MCF 10A (cell line): Measurements from ENCODE around the gene ZMAT1. TPM values are rescaled to one million over a fixed set of nuclear protein-coding genes. Genes with fewer than 3 reads are reported as not detected.

Experiments
- BruUV-seq: library from RNA; stranded (reverse); fragments of 400-500 nt; replicated peaks from 2 replicates; lab custom pipeline; 2021; lab: Mats Ljungman, UMichigan
- CTCF ChIA-PET: fragments of 300-600 bp; sonication (Branson Sonifier 250); formaldehyde crosslinking; extraction: SDS; loops from one replicate; lab custom pipeline; 2021; ENCODE audit warnings: antibody characterized with exemption, inconsistent platforms; lab: Yijun Ruan, JAX
- POLR2A ChIA-PET: fragments of 300-600, 350-650 bp; sonication (Branson Sonifier 250); formaldehyde crosslinking; extraction: SDS; loops from one replicate; lab custom pipeline; 2020; ENCODE audit warnings: antibody characterized with exemption, inconsistent platforms; lab: Yijun Ruan, JAX
- DNase-seq: peaks from one replicate; pipeline ENCODE4 v3.0.0-alpha.2; 2018; ENCODE audit not compliant: unreplicated experiment
- H3K27ac Mint-ChIP-seq: one replicate; pipeline ENCODE4 v1.8.0; 2022; ENCODE audit warnings: mild to moderate bottlenecking, low read depth, mixed read lengths; ENCODE audit not compliant: unreplicated experiment
- H3K27me3 Mint-ChIP-seq: one replicate; pipeline ENCODE4 v1.8.0; 2022; ENCODE audit warnings: mixed read lengths; ENCODE audit not compliant: insufficient read depth, unreplicated experiment
- H3K36me3 Mint-ChIP-seq: one replicate; pipeline ENCODE4 v1.8.0; 2022; ENCODE audit warnings: mild to moderate bottlenecking, moderate library complexity, mixed read lengths; ENCODE audit not compliant: insufficient read depth, unreplicated experiment
- H3K4me1 Mint-ChIP-seq: one replicate; pipeline ENCODE4 v1.8.0; 2022; ENCODE audit warnings: mixed read lengths; ENCODE audit not compliant: insufficient read depth, unreplicated experiment
- H3K4me3 Mint-ChIP-seq: one replicate; pipeline ENCODE4 v1.8.0; 2022; ENCODE audit warnings: mild to moderate bottlenecking, moderate library complexity, mixed read lengths; ENCODE audit not compliant: unreplicated experiment
- H3K9me3 Mint-ChIP-seq: one replicate; pipeline ENCODE4 v1.8.0; 2022; ENCODE audit warnings: mixed read lengths; ENCODE audit not compliant: unreplicated experiment
- intact Hi-C: fragments of 100-400 bp; cut with micrococcal nuclease; formaldehyde crosslinking; loops from 2 replicates; pipeline ENCODE4 v1.14.1; 2022
- total RNA-seq: library from RNA; stranded (reverse); gene quantifications from 2 replicates; pipeline ENCODE4 v1.2.3, GENCODE V29; 2022
- TF ChIP-seq, protein P1 (sequence below): fragments of 200-600 bp; IDR thresholded peaks from one replicate; pipeline ENCODE4 v1.8.0; 2022; ENCODE audit warnings: antibody characterized with exemption, mild to moderate bottlenecking; ENCODE audit not compliant: unreplicated experiment

Gene ZMAT1
- total RNA-seq, 1 experiment from 2014 or later, result not detected

DNA sequence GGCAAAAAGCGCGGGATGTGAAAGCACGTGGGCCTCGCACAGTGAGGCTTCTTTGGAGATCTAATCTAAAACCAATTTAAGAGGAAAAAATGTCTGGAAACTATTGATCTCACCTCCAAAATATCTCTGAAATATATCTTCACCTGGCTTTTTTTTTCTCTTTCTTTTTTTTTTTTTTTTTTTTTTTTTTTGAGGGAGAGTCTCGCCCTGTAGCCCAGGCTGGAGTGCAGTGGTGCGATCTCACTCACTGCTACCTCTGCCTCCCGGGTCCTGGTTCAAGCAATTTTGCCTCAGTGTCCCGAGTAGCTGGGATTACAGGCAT is 383 bp upstream of the ZMAT1 start:
- Mint-ChIP-seq H3K4me1 (no peaks in the 10 kb centered on the region), H3K9me3 (peaks cover 9% of the 10 kb centered on the region), H3K27me3 (peaks cover 31% of the 10 kb centered on the region), H3K36me3 (no peaks in the 10 kb centered on the region), H3K27ac (no peak overlapping the region), H3K4me3 (no peak overlapping the region)
- ChIA-PET POLR2A (no interaction called here), CTCF (no interaction called here)
- TF ChIP-seq, protein P1, sequence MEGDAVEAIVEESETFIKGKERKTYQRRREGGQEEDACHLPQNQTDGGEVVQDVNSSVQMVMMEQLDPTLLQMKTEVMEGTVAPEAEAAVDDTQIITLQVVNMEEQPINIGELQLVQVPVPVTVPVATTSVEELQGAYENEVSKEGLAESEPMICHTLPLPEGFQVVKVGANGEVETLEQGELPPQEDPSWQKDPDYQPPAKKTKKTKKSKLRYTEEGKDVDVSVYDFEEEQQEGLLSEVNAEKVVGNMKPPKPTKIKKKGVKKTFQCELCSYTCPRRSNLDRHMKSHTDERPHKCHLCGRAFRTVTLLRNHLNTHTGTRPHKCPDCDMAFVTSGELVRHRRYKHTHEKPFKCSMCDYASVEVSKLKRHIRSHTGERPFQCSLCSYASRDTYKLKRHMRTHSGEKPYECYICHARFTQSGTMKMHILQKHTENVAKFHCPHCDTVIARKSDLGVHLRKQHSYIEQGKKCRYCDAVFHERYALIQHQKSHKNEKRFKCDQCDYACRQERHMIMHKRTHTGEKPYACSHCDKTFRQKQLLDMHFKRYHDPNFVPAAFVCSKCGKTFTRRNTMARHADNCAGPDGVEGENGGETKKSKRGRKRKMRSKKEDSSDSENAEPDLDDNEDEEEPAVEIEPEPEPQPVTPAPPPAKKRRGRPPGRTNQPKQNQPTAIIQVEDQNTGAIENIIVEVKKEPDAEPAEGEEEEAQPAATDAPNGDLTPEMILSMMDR, result no peak
- intact Hi-C loops, result no loop called here
- DNase-seq, result no peak
- no TSS peak for BruUV-seq

DNA sequence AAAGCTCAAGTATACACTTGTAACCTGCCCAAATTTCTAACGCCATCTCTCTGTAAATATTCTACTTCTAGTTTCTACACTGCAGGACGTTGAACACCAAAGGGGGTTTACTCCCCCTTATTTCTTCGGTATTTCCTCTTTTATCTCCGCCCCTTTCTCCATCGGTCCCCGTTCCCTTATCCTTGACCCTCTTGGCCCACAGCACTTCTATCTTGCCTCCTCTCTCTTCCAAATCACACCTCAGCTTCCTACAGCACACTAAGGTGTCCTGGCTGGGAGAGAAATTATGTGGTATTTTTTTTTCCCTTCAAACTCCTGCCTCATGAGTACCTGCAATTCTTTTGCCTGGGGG is 715 bp downstream of the ZMAT1 start:
- BruUV-seq, result no TSS peak
- intact Hi-C loops, result no loop called here
- POLR2A ChIA-PET, result no interaction called here
- Mint-ChIP-seq H3K4me1 (no peaks in the 10 kb centered on the region), H3K27me3 (peaks cover 31% of the 10 kb centered on the region), H3K4me3 (no peak overlapping the region), H3K9me3 (peaks cover 9% of the 10 kb centered on the region), H3K27ac (no peak overlapping the region), H3K36me3 (no peaks in the 10 kb centered on the region)
- CTCF ChIA-PET, result no interaction called here
- DNase-seq, result no peak
- TF ChIP-seq, protein P1, result no peak

DNA sequence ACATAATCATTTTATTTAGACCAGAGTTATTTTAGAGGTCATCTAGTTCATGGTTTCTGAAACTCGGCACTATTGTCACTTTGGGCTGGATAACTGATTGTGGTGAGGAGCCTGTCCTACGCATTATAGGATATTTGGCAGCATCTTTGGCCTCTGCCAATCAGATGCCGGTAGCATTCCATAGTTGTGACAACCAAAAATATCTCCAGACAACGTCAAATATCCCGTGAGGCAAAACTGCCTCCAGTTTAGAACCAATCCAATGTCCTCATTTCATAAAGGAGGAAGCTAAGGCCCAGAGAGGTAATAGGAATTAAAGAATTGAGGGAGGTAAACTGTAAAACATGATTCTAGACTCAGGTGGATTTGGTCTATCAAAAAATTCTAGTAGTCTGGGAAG is 6.1 kb downstream of the ZMAT1 start:
- no TSS peak for BruUV-seq
- POLR2A ChIA-PET, result no interaction called here

DNA sequence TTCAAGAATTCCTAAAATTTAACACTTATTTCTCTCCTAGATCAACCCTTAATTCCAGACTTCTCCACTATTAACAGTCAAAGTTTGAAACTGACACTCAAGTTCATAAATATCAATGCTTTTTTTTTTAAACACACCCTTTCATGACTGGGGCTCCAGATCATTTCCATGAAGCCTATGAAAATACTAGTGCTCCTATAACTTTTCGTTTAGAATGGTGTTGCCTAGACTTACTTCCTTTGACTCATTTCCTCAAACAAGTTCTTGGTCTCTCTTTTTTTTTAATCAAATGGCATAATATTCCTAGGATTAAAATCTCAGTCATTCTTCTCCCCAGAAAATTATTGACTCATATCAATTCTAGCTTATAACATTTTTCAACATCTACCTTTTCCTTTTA is 13.1 kb downstream of the ZMAT1 start:
- no peak overlapping the region for H3K27ac Mint-ChIP-seq
- no peaks in the 10 kb centered on the region for H3K4me1 Mint-ChIP-seq
- no TSS peak for BruUV-seq
- POLR2A ChIA-PET, result no interaction called here
- TF ChIP-seq, protein P1, result no peak
- H3K27me3 Mint-ChIP-seq, result peaks cover 10% of the 10 kb centered on the region
- DNase-seq, result no peak
- intact Hi-C loops, result no loop called here
- H3K36me3 Mint-ChIP-seq, result no peaks in the 10 kb centered on the region
- no peak overlapping the region for H3K4me3 Mint-ChIP-seq
- no peaks in the 10 kb centered on the region for H3K9me3 Mint-ChIP-seq
- CTCF ChIA-PET, result interaction anchor here (0.6 kb wide), 1 partner anchor 55 kb away, joined by 4 read pairs; no protein-coding TSS in a partner anchor

More for the DNA sequence above, 6.1 kb downstream of the ZMAT1 start:
- no peak for DNase-seq
- intact Hi-C loops, result no loop called here
- TF ChIP-seq, protein P1, result no peak
- Mint-ChIP-seq H3K9me3 (peaks cover 2% of the 10 kb centered on the region), H3K36me3 (no peaks in the 10 kb centered on the region), H3K4me1 (no peaks in the 10 kb centered on the region), H3K27me3 (peaks cover 4% of the 10 kb centered on the region), H3K4me3 (no peak overlapping the region), H3K27ac (no peak overlapping the region)
- CTCF ChIA-PET, result no interaction called here
